Fibroblast of skin of left biceps (primary cell): ENCODE data around the gene ERMN.
A peak's percentile ranks its signal among the peaks of the same experiment; 100 is the strongest.

Experiments
- DNase-seq, 2 experiments: peaks; one replicate each; pipeline ENCODE4 v3.0.0-alpha.2; 2013; ENCODE audit warnings: low read depth in 2 of 2

The ERMN gene

DNA sequence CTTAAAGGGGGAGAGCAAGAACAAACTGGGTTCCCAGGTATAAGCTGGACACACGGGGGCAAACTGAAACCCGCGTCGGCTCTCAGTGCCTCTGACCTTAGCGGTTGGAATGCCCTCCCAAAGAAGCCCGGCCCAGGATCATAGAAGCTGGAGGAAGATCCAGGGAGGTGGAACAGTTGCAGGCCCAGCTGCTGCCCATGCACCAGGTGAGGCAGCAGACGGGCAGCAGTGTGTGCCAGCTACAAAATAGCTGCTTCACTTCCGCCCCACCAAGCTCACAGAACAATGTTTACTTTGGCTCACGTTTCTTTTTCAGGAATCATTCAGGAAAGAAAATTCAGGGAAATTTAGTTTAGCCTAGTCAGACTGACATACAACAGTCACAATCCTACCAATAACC lies 3.9 kb upstream of the ERMN start:
- DNase-seq, result no peak

DNA sequence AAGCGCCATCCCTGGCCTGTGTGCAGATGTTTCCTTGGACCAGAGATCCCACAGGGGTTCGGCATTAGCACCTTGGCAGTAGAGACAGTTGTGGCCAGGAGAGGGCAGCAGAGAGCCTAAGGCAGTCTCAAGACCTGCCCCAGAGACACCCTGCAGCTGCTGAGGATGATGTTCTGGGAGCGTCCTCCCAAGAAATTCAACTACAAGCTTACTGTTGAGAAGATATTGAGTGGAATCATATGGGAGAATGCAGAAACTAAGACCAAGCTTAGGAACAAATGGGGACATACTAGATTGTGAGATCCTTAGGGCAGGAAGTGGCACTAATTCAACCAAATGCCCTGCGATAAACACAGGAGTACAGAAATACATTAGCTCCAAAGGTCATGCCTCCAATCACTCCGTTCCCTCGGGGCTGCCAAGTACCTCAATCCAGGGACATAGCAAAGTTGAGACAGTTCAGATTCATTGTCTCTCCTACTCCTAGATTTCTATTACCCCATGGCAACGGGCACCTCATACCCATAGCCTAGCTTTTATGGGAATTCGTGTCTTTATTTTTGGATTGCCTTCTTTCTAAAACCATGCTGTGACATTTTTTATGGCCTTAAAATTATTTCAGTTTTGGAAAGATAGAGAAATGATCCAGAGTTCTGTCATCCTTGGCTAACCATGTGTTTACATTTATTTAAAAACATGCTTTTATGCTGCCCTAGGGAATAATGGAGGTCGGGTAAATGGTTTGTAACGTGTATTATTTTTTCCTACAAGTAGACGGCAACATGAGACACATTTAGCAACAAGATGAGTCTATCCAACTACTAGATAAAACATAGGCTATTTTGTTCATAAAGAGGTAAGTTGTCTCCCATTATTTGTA lies 2.2 kb upstream of the ERMN start:
- DNase-seq, result peak in 1 of 2 experiments; percentile 37

GRCh38 chr2:157327200-157327599 lies 1.6 kb upstream of the ERMN start:
- DNase-seq, result no peak

DNA sequence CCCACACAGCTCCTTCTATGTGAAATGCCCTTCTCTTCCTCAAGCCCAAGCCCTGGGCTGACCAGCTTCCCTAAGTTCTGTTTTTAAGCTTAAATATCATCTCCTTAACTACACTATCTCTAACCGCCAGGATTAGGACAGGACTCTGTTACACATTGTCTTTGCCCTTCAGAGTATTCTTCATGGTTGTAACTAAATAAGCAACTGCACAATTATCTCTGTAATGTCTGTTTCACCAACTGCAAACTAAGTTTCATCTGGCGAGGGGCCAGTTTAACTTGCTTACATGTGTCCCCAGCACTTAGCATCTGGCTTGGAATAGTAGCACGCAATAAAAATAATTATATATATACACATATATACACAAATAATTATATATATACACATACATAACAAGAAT lies 1.1 kb upstream of the ERMN start:
- DNase-seq, result no peak

DNA sequence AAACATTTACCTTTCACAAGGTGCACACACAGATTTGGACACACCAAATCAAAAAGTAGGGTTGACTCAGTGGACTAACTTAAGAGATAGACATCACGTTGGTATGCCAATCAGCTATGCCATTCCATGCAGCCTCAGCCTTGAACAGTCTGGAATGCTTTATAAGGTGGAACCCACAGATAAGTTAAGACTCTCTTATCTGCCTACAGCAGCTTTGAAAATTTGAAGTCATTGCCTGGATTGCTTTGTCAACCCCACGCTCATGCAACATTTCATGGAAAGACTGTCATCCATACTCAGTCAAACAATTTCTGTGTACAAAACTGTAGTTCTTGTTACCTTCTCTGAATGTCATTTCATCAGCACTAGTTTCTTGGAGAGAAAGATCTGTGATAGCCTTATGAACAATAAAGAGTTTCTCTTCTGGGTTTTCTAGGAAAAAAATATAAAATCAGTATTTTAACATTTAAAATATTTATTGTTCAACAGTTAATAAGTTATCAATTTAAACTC lies 1.2 kb downstream of the ERMN start:
- no peak for DNase-seq

DNA sequence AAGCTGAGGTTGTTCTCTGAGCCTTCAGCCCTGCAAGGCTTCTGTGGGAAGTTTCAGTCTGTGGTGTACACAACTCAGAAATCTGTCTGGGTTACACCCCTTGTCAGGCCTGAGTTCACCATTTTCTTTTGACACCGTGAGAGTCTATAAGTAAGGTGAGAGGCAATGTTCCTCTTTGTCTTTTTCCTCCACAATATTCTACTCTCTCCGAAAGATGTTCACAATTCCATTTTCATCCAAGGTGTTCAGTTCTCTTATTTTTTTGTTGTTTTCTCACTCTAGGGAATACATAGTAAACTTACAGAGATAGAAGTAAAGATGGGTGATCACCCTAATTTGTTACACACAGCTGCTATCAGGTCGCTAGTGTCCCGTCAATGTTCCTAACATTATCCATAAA lies 3.2 kb downstream of the ERMN start:
- no peak for DNase-seq

DNA sequence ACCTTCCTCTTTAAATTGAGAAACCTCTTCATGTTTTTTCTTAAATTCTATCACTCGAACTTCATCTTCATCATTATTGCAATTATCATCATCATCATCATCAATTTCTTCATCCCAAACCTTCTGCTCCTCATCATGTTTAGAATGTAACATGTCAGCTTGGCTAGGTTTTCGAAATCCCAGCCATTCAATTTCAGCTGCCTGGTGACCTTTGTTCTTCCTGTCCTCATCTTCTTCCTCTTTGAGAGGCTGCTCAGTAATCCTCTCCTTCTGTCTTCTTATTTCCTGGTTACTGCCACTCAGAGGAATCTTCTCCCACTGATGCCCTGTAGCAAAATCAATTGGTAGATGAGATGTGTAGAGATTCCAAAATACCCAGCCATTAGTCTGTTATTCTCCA lies 4.2 kb downstream of the ERMN start:
- DNase-seq, result no peak

GRCh38 chr2:157320409-157320808 lies 5.2 kb downstream of the ERMN start:
- no peak for DNase-seq

- DNase-seq, result no peak
These were observed 5.8 kb downstream of the ERMN start for GRCh38 chr2:157319795-157320194.

- no peak for DNase-seq
These were observed 6.7 kb downstream of the ERMN start for GRCh38 chr2:157318884-157319283.

GRCh38 chr2:157315901-157316300 lies 9.7 kb downstream of the ERMN start:
- DNase-seq, result no peak

DNA sequence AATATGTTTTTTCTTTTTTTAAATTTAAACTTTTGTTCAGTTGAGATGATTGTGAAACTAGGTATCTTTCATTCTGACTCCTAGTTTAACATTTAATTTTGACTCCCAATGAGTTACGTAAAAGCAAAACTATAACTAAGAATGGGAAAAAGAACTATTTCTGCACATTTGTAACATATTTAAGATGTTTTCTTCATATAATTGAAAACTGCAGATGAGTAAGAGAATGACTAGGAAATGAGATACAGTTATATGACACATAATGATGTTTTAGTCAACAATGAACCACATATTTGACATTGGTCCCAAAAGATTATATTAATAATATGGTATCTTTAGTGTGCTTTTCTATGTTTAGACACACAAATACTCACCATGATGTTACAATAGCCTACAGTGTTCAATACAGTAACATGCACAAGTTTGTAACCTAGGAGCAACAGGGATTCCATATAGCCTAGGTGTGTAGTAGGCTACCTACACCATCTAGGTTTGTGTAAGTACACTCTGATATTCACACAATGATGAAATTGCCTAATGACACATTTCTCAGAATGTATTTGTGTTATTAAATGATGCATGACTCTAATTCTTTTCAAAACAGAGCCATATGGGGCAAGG lies 12.6 kb downstream of the ERMN start:
- DNase-seq, result peak in 1 of 2 experiments; percentile 39

DNA sequence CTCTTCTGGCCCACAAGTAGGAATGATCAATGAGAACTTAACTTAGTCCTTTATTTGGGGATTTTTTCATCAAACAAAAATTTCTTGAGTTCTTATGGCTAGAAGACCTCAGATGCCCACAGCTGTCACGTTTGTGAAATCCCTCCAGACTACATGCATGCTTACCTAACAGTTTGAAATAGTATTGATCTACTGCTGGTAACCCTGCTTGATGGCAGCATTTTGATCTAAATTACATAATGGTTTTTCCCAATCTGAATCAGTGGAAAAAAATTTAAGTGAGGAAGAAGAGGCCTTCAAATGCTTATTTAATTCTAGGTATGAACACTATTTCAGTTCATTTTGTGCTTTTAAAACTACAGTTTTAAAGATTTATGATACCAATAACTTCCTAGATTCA lies 13.9 kb downstream of the ERMN start:
- DNase-seq, result no peak

DNA sequence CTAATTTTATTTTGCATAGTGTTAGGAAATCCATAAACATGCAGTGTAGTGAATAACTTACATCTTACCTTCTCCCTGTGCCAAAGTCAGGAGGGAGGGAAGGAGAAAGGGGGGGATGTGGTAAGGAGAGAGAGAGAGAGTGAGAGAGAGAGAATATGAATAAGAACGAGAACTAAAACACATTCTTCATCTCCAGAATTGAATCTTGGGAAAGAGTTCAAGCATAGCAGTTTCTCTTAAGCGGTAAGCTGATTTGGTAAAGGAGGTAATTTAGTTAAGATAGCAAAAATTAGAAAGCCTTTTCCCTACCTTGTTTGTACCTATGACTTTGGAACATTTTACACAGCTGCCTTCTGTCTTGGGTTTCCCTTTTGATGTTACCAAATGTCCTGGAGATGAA lies 15.7 kb downstream of the ERMN start:
- no peak for DNase-seq

GRCh38 chr2:157307021-157307420 lies 18.6 kb downstream of the ERMN start:
- DNase-seq, result peak in 1 of 2 experiments; percentile 13

DNA sequence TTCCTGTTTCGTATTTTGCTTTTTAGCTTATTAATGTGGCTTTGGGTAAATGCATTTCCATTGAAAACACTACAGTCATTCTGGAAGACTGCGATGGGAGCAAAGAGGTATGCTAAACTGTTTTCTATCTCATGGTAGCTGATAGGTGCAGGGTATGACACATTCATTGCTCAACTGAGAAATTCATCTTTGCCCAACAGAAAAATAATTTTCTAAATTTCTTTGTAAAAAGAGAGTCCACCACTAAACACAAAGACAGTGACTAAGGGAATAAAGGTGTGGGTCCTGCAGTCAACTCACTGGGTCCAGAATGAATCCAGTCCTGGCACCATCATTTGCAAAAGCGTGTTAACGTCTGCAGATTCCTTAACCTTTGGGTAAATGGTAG lies 19.9 kb downstream of the ERMN start:
- DNase-seq, result no peak

DNA sequence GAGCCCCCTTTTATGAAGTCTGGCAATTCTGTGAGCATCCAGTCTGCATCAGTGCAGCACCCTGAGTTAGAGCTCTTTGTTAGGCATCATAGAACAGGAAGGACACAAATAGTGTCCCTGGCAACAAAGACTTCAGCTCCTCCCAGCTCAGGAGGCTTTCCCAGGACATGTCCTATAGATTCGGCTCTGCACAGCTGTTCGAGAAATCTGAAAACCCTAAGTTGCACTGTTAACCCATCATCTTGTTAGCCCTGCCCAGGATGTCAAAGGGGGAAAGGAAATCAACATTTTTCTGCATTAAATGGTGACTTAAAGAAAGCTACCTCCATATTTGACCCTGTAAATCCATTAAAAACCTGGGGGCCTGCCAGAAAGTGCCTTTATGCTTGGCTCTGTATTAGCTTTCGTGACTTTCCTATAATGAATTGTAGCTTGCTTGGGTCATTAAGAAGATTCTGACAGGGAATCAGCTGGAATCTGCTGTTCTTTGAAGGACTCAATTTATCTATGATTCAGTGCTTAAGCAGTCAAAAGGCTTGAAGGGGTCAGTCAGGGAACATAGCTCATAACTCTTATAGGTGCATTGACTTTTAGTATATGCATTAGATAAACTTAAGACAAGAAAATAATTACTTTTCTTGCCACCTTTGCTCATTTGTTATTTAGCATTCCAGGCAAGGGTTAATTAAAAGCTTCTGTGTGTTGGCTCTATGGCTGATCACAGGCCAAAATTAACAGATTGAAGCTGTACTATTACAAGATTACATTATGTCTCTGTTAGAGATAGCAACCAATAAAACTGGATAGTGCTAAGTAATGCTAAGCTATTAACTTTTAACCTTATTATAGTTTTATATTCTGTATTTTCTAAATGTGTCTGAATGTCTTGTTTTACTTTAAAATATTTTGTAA lies 20.6 kb downstream of the ERMN start:
- peak; percentile 73 to 82 for DNase-seq

- no peak for DNase-seq
These were observed 22.0 kb downstream of the ERMN start for GRCh38 chr2:157303612-157304011.

- peak; percentile 27 to 29 for DNase-seq
These were observed 23.0 kb downstream of the ERMN start for GRCh38 chr2:157302492-157303099.

- no peak for DNase-seq
These were observed 24.3 kb downstream of the ERMN start for GRCh38 chr2:157301307-157301706.

DNA sequence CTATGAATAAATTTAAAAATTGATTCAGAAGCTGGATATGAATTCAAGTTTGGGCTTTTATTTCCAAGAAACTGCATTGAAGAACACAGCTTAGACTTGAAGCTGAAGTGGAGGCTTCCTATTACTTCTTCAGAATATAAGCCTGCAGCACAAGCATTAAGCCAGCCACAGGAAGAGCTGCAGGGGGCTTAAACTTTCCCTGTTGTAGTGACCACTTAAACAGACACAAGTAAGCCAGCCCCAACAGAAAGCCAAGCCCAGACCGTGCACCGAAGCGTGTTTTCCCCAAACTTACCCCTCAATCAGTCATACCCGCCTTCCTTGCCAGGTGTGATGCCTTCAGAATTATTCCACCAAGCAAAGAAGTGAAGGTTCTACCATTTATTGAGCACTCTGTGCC lies 28.7 kb downstream of the ERMN start:
- DNase-seq, result no peak

DNA sequence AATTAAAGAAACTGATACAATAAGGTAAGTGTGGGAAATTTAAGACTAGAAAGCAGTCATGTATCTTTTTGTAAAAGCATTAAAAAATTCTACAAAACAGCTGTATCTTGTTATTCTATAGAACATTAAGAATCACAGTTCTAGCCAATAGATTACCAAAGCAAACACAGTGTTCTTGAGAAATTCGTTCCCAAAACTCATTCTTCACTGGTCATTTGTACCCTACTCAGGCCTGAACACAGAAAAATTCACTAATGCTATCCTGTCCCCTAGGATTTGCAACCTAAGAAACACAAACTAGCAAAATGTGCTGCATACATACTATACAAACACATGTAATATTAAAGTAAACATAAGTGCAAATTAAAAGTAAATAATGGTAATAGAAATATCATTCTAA lies 29.1 kb downstream of the ERMN start:
- no peak for DNase-seq
